Ammon's horn (tissue), 1 donor: ENCODE results near the gene GALNT9.
"Not testable (repeated sequence)": the region's sequence is repeated elsewhere in the genome, so short reads cannot be mapped to it uniquely, and the experiment has no call there.

ENCODE experiments used
- DNase-seq: peaks from one replicate; pipeline ENCODE4 v3.0.0-alpha.2; 2016; ENCODE audit warnings: low spot score

GALNT9 gene

DNA sequence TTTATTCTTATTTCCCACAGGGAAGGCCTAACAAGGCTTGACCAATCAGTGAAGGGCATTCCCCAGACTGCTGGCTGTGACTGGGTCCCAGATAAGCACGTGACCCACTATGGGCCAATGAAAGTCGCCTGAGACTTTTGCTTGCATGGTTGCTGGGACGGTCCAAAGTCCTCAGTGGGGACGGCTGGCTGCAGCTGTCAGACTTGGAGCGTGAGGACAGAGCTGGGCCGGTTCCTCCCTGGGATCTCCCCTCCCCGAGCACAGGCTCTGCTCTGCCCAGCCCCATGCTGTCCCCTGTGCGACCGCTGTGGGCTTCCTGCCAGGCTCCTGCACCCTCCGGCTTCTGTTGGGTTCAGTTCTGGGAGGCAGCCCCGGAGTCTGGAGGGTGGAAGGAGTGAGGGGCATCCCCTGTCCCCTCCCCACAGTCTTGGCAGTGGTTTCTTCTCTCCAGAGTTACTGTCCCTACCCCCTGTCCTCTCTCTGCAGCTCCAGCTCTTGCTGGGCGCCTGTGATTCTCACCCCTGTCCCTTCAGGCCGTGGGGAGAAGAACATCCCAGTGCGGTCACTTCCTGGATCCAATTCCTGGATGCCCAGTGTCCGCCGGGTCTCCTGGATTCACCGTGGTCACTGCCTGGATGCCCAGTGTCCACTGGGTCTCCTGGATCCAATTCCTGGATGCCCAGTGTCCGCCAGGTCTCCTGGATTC, 50.1 kb downstream of the GALNT9 start:
- no peak for DNase-seq

- no peak for DNase-seq
These were observed 50.8 kb downstream of the GALNT9 start for GRCh38 chr12:132278401-132279183.

GRCh38 chr12:132277949-132278348, 51.4 kb downstream of the GALNT9 start:
- DNase-seq = no peak

DNA sequence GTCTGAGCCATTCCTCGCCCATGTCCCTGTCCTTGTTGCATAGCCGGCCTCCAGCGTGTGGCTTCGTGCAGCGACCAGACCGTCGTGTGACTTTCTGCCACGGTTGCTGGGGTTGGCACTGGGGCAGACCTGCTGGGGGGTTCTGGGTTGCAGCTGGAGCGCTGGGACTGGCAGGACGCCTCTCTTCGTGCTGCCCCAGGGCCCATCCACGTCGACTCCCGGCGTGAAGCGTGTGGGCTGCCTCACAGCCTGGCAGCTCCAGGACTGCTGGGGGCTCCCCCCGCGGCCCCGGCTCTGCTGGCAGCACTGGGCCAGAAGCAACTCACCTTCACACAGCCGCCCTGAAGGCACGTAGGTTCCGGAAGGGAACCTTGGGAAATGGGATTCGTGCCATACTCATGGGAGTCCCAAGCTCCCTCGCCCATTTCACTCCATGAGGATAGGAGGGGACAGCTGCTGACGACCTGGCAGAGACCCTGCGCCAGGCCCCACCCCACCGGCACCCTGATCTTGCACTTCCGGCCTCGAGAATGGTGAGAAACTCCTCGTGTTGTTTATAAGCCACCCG, 51.9 kb downstream of the GALNT9 start:
- no peak for DNase-seq

- no peak for DNase-seq
These were observed 52.5 kb downstream of the GALNT9 start for GRCh38 chr12:132276827-132277373.

- no peak for DNase-seq
These were observed 53.1 kb downstream of the GALNT9 start for GRCh38 chr12:132276066-132276826.

- no peak for DNase-seq
These were observed 53.8 kb downstream of the GALNT9 start for GRCh38 chr12:132275631-132276030.

DNA sequence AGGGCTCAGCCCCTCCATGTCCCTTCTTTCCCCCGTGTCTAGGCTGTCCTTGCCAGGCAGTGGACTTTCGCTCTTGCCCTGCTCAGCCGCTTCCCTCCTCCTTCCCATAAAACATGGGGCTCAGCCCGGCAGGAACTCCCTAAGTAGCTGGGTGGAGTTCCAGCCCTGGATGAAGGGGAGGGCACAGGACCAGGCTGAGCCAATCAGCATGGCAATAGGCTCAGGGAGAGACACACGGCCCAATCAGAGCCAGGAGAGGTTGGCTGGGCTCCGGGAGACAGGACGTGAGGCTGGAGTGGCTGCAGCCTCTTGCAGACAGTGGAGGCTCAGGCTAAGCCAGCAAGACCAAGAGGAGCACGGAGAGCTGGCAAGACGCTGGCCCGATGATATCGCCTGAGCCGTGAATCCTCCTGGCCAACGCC, 54.3 kb downstream of the GALNT9 start:
- peak; percentile 58 for DNase-seq

DNA sequence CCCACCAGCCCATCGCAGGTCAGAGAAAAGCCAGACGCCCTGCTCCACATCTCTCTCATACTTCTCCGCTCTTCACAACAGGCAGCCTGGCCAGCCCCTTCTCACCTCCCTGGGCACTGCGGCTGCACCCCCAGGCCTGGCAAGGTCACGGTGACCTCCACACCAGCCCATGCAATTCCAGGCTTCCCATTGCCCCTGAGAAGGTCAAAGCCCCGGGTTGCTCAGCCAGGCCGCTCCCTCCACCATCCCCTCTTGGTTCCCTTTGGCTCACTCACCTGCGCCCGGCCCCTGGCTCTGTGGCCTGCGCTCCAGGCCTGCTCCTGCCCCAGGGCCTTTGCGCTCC, 55.4 kb downstream of the GALNT9 start:
- no peak for DNase-seq

DNA sequence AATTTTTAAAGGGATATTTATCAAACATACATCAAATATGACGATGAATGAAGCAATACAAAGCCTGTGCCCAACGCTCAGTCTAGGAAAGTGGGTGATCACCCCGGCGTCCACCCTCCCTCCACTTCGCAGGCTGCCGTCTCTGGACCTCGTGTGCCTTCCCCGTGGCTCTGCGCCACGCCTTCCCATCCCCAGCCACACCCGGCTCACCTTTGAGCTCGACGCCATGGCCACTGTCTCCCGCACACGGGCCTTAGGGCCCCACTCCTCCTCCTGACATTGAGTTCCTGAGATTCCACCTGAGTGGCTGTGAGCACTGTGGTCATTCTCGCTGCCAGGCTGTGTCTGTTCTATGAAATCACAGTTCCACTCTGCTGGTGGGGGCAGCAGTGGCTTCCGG, 56.7 kb downstream of the GALNT9 start:
- DNase-seq = no peak

DNA sequence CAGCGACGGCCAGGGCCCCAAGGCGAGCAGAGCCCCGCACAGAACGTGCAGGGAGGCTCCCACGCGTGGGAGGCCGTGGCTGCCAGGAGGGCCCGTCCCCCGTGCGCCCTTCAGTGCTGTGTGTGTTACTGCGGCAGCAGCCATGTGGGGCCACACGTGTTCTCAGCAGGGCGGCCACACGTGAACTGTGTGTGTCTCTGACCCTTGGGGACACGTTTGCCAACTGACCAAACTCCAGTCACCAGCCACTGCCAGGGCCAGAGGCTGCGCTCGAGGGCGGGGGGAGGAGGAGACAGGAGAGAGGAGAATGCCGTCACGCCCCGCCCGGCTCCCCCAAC, 57.7 kb downstream of the GALNT9 start:
- DNase-seq = no peak

DNA sequence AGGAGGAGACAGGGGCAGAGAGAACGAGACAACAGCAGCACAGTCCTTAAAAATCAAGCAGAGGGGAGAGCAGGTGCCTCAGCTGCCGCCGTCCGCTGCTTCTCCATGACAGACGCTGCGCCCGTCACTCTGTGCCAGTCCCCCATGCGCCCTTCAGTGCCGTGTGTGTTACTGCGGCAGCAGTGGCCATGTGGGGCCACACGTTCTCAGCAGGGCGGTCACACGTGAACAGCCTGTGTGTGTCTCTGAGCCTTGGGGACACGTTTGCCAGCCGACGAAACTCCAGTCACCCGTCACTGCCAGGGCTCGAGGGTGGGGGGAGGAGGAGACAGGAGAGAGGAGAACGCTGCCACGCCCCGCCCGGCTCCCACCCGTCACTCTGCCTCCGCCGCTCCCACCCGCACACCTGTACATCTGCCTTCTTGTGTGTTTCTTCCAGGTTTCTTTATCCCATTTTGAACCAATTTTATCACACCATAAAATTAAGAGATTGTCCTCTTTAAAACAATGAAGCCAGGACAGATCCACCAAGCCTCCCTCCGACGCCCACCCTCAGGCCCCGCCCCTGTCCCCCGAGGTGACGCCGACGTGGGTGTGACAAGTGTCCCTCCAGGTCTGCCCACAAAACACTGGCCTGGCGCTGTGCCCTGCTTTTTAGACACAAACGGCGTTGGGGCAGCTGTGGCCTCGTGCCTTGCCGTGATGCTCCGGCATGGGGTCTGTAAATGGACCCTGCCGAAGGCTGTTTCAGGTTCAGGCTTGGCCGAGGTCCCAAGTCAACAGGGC, 58.2 kb downstream of the GALNT9 start:
- no peak for DNase-seq

- no peak for DNase-seq
These were observed 58.9 kb downstream of the GALNT9 start for GRCh38 chr12:132270516-132270915.

DNA sequence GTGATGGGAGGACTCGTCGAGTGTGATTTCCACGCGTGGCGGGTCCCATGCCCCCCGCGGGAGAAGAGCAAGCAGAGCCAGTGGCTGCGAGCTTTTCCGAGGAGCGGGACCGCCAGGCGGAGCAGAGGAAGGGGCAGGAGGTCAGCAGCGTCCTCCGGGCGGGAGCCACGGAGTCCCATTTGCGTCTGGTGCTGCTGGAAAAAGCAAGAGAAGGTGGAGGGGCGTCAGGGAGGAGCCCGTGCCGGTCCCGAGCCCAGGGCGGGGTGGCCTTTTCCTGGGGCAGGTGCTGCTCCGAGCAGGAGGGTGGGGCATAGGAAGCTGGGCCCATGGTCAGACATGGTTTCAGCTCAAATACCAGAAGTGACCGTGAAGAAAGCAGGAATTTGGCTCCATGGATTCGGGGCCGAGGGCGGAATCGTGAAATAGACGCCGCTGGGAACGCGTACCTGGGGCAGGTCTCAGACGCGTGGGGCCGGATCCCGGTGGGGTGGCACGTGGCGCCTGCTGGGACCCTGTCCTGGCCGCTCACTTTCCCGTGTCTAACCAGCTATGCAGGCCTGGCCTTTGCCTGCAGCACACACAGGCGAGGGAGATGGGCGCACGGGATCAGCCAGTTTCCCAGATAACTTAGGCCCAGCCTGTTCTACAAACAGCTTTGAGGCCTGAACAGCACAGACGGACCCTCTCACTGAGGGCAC, 60.0 kb downstream of the GALNT9 start:
- no peak for DNase-seq

GRCh38 chr12:132268674-132269073, 60.7 kb downstream of the GALNT9 start:
- DNase-seq = no peak

DNA sequence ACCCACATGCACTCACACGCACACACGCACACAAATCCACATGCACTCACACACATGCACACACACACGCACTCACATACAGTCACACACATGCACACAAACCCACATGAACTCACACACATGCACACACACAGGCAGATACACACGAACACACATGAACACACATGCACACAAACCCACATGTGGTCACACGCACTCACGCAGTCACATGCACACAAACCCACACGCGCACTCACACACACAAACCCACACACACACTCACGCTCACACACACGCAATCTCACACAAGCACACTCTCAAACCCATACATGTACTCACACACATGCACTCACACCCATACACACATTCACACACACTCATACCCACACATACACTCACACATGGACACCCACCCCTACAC, 61.5 kb downstream of the GALNT9 start:
- DNase-seq = no peak

DNA sequence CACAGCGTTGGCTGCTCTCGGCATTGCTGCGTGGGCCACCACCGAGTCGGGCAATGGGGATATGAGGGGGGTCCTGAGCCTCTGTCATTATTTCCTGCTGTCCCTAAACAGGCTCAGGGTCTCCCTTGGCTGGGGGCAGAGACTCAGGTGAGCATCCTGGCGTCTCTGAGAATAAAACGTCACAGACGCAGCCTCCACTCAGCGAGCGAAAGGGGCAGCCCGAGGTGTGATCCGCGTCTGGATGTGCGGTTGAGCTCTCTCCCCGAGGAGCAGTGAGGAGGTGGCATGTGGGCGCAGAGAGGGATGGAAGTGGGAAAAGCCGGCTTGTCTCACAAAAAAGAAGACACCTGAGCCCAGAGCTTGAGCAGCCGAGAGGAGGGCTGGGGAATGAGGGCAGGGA, 62.6 kb downstream of the GALNT9 start:
- DNase-seq = no peak

GRCh38 chr12:132266370-132266769, 63.0 kb downstream of the GALNT9 start:
- DNase-seq = no peak

GRCh38 chr12:132265822-132266221, 63.6 kb downstream of the GALNT9 start:
- not testable (repeated sequence) for DNase-seq

DNA sequence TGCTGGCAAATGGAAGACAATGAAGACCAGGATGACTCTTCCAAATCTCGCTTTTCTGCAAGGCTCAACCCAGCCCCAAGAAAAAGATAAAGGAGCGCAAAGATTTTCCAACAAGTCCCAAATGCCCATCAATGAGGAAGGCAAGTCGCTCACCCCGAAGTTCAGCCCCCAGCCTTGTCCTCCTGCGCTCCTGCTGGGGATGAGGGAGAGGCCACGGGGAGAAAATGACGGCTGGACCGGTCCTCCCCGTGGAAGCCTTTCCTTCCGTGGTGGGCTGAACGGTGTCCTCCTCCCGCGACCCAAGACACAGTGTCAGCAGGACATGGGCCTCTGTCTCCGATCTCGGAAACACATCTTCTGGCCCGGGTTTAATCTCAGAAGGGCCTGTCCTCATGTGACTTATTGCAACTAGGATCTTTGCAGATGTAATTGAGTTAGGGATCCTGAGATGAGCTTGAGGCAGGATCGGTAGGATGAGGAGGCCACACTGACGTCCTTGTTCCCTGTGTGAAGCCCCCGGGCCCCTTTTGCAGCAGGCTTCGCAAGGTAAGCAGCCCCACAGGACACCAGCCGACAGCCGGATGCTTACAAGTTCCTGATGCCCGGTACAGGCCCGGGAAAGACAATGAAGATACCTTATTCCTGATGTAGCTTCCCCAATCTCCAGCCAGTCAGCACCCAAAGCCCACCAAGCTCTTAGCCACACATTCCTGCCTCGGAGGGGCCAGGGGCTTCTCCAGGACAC, 64.2 kb downstream of the GALNT9 start:
- no peak for DNase-seq
